Neural crest cell (in vitro differentiated cells): ENCODE results near the gene B4GALT3. TPM values are rescaled to one million over a fixed set of nuclear protein-coding genes. Genes with fewer than 3 reads are reported as not detected.

ENCODE experiments used
- DNase-seq: peaks from one replicate; pipeline ENCODE4 v3.0.0; 2021; ENCODE audit warnings: low read depth, mixed read lengths, low spot score
- H3K27ac Mint-ChIP-seq: one replicate; pipeline ENCODE4 v1.8.0; 2021; ENCODE audit warnings: mild to moderate bottlenecking, mixed read lengths; ENCODE audit not compliant: unreplicated experiment
- H3K27me3 Mint-ChIP-seq: 2 replicates; pipeline ENCODE4 v1.8.0; 2021; ENCODE audit warnings: low read depth, mild to moderate bottlenecking, mixed read lengths
- H3K36me3 Mint-ChIP-seq: 2 replicates; pipeline ENCODE4 v1.8.0; 2021; ENCODE audit warnings: low read depth, mild to moderate bottlenecking, mixed read lengths
- H3K4me1 Mint-ChIP-seq: 2 replicates; pipeline ENCODE4 v1.8.0; 2021; ENCODE audit warnings: mixed read lengths
- H3K4me3 Mint-ChIP-seq: one replicate; pipeline ENCODE4 v1.8.0; 2021; ENCODE audit warnings: mild to moderate bottlenecking, mixed read lengths
- H3K9me3 Mint-ChIP-seq: 2 replicates; pipeline ENCODE4 v1.8.0; 2021; ENCODE audit warnings: mixed read lengths
- CTCF ChIP-seq: fragments of 200-600 bp; sonication (generic); conservative IDR thresholded peaks from 2 replicates; pipeline ENCODE4 v1.5.0; 2021; ENCODE audit warnings: antibody characterized with exemption, mild to moderate bottlenecking
- total RNA-seq: library from RNA; stranded (reverse); gene quantifications from 2 replicates; pipeline ENCODE4 v1.2.1, GENCODE V29; 2021

The B4GALT3 gene
- total RNA-seq, 1 donor from 2014 or later = 50.6 TPM

- H3K36me3 Mint-ChIP-seq = peaks cover 6% of the 10 kb centered on the region
- peak overlapping the region; percentile 97 for H3K27ac Mint-ChIP-seq
- no peak overlapping the region for H3K4me3 Mint-ChIP-seq
- H3K9me3 Mint-ChIP-seq = no peaks in the 10 kb centered on the region
- peaks cover 24% of the 10 kb centered on the region for H3K4me1 Mint-ChIP-seq
- H3K27me3 Mint-ChIP-seq = no peaks in the 10 kb centered on the region
- no peak for DNase-seq
- no peak for TF ChIP-seq CTCF
Measured at GRCh38 chr1:161131523-161132409, 45.5 kb downstream of the B4GALT3 start.

GRCh38 chr1:161130266-161130665, 47.0 kb downstream of the B4GALT3 start:
- Mint-ChIP-seq H3K36me3 (peaks cover 13% of the 10 kb centered on the region), H3K4me1 (peaks cover 27% of the 10 kb centered on the region), H3K27ac (peak overlapping the region; percentile 30), H3K9me3 (no peaks in the 10 kb centered on the region), H3K4me3 (no peak overlapping the region), H3K27me3 (no peaks in the 10 kb centered on the region)
- no peak for TF ChIP-seq CTCF
- no peak for DNase-seq

- TF ChIP-seq CTCF = no peak
- H3K36me3 Mint-ChIP-seq = peaks cover 14% of the 10 kb centered on the region
- H3K9me3 Mint-ChIP-seq = no peaks in the 10 kb centered on the region
- no peaks in the 10 kb centered on the region for H3K27me3 Mint-ChIP-seq
- no peak overlapping the region for H3K27ac Mint-ChIP-seq
- peaks cover 27% of the 10 kb centered on the region for H3K4me1 Mint-ChIP-seq
- peak overlapping the region; percentile 49 for H3K4me3 Mint-ChIP-seq
- DNase-seq = no peak
Measured at GRCh38 chr1:161128591-161129420, 48.5 kb downstream of the B4GALT3 start.

- Mint-ChIP-seq H3K4me1 (peaks cover 27% of the 10 kb centered on the region), H3K9me3 (no peaks in the 10 kb centered on the region), H3K4me3 (peak overlapping the region; percentile 49), H3K36me3 (peaks cover 18% of the 10 kb centered on the region), H3K27ac (no peak overlapping the region), H3K27me3 (no peaks in the 10 kb centered on the region)
- DNase-seq = no peak
- TF ChIP-seq CTCF = no peak
Measured at GRCh38 chr1:161127649-161128048, 49.7 kb downstream of the B4GALT3 start.

- H3K27ac Mint-ChIP-seq = no peak overlapping the region
- H3K27me3 Mint-ChIP-seq = no peaks in the 10 kb centered on the region
- no peaks in the 10 kb centered on the region for H3K9me3 Mint-ChIP-seq
- no peak for TF ChIP-seq CTCF
- peak overlapping the region; percentile 6 for H3K4me3 Mint-ChIP-seq
- peaks cover 24% of the 10 kb centered on the region for H3K4me1 Mint-ChIP-seq
- no peak for DNase-seq
- H3K36me3 Mint-ChIP-seq = peaks cover 22% of the 10 kb centered on the region
Measured at GRCh38 chr1:161122967-161123366, 54.3 kb downstream of the B4GALT3 start.
